ENCODE results near the gene MEGF6.

The MEGF6 gene

GRCh38 chr1:3602375-3602774, 8.9 kb downstream of the MEGF6 start:
- no peak overlapping the region for H3K4me3 ChIP-seq (ENCODE audit: low read depth, low read length)
- TF ChIP-seq CTCF (conservative IDR thresholded peaks at IDR 0.05; ENCODE audit: low read depth, low read length) = no peak
- DNase-seq (ENCODE audit: low read depth) = no peak

GRCh38 chr1:3601743-3602142, 9.6 kb downstream of the MEGF6 start:
- TF ChIP-seq CTCF (conservative IDR thresholded peaks at IDR 0.05; ENCODE audit: low read depth, low read length) = no peak
- no peak for DNase-seq (ENCODE audit: low read depth)
- no peak overlapping the region for H3K4me3 ChIP-seq (ENCODE audit: low read depth, low read length)

GRCh38 chr1:3600354-3600753, 11.0 kb downstream of the MEGF6 start:
- TF ChIP-seq CTCF (conservative IDR thresholded peaks at IDR 0.05; ENCODE audit: low read depth, low read length) = no peak
- no peak overlapping the region for H3K4me3 ChIP-seq (ENCODE audit: low read depth, low read length)
- DNase-seq (ENCODE audit: low read depth) = no peak

- H3K4me3 ChIP-seq (ENCODE audit: low read depth, low read length) = no peak overlapping the region
- TF ChIP-seq CTCF (conservative IDR thresholded peaks at IDR 0.05; ENCODE audit: low read depth, low read length) = no peak
- no peak for DNase-seq (ENCODE audit: low read depth)
These were observed 11.5 kb downstream of the MEGF6 start for GRCh38 chr1:3599816-3600215.

GRCh38 chr1:3599286-3599811, 12.0 kb downstream of the MEGF6 start:
- TF ChIP-seq CTCF (conservative IDR thresholded peaks at IDR 0.05; ENCODE audit: low read depth, low read length) = no peak
- H3K4me3 ChIP-seq (ENCODE audit: low read depth, low read length) = no peak overlapping the region
- DNase-seq (ENCODE audit: low read depth) = no peak

- no peak for TF ChIP-seq CTCF (conservative IDR thresholded peaks at IDR 0.05; ENCODE audit: low read depth, low read length)
- DNase-seq (ENCODE audit: low read depth) = no peak
- H3K4me3 ChIP-seq (ENCODE audit: low read depth, low read length) = no peak overlapping the region
These were observed 12.6 kb downstream of the MEGF6 start for GRCh38 chr1:3598522-3599285.

- no peak overlapping the region for H3K4me3 ChIP-seq (ENCODE audit: low read depth, low read length)
- TF ChIP-seq CTCF (conservative IDR thresholded peaks at IDR 0.05; ENCODE audit: low read depth, low read length) = no peak
- DNase-seq (ENCODE audit: low read depth) = peak; percentile 47
These were observed 13.2 kb downstream of the MEGF6 start for GRCh38 chr1:3598051-3598491.
